ENCODE measurements around the gene ADCYAP1.

The ADCYAP1 gene

GRCh38 chr18:919078-919477 lies 14.4 kb downstream of the ADCYAP1 start (continued):
- TF ChIP-seq PRDM2 (tag by site-specific recombination; IDR thresholded peaks at IDR 0.05; ENCODE audit: borderline replicate concordance) (no peak), ZBTB21 (tag by site-specific recombination; IDR thresholded peaks at IDR 0.05) (no peak)

GRCh38 chr18:923144-923866 lies 18.6 kb downstream of the ADCYAP1 start:
- Histone ChIP-seq H3K4me1 (ENCODE audit: control insufficient read depth, insufficient read depth, low read length) (no peaks in the 10 kb centered on the region), H3K27ac (ENCODE audit: extremely low read depth, low read depth, low read length) (no peak overlapping the region), H3K36me3 (ENCODE audit: control insufficient read depth in 2 of 2, insufficient read depth in 1 of 2, low read length in 2 of 2) (no peaks in the 10 kb centered on the region; a peak in 1 of 3 replicates), H3K4me3 (ENCODE audit: low read depth, low read length) (no peak overlapping the region), H3K9me3 (ENCODE audit: control insufficient read depth, insufficient read depth, low read depth, low read length) (no peaks in the 10 kb centered on the region)
- CTCF ChIA-PET = no interaction called here
- no peak for TF ChIP-seq ZNF350 (tag by site-specific recombination; IDR thresholded peaks at IDR 0.05)
- no peak for TF ChIP-seq ZNF157 (tag by site-specific recombination; IDR thresholded peaks at IDR 0.05)
- TF ChIP-seq ZNF138 (tag by site-specific recombination; IDR thresholded peaks at IDR 0.05; ENCODE audit: borderline replicate concordance) = no peak
- TF ChIP-seq ZNF76 (tag by site-specific recombination; IDR thresholded peaks at IDR 0.05; ENCODE audit: borderline replicate concordance, low read depth) = no peak
- no peak for TF ChIP-seq ZBTB1 (tag by site-specific recombination; IDR thresholded peaks at IDR 0.05)
- TF ChIP-seq ZSCAN4 (tag by site-specific recombination; IDR thresholded peaks at IDR 0.05) = no peak
- TF ChIP-seq SP7 (tag by site-specific recombination; IDR thresholded peaks at IDR 0.05) = no peak
- no peak for TF ChIP-seq ZNF623 (tag by site-specific recombination; IDR thresholded peaks at IDR 0.05)
- TF ChIP-seq RBAK (tag by site-specific recombination; IDR thresholded peaks at IDR 0.05) = no peak
- no peak for TF ChIP-seq ZNF555 (tag by site-specific recombination; conservative IDR thresholded peaks at IDR 0.05)
- TF ChIP-seq ZNF596 (tag by site-specific recombination; IDR thresholded peaks at IDR 0.05) = no peak
- TF ChIP-seq ZNF621 (tag by site-specific recombination; IDR thresholded peaks at IDR 0.05) = no peak
- TF ChIP-seq ZNF792 (tag by site-specific recombination; IDR thresholded peaks at IDR 0.05) = no peak
- TF ChIP-seq PRDM4 (tag by site-specific recombination; IDR thresholded peaks at IDR 0.05) = no peak
- TF ChIP-seq ZNF354C (tag by site-specific recombination; IDR thresholded peaks at IDR 0.05; ENCODE audit: borderline replicate concordance, low read depth) = no peak
- POLR2A ChIA-PET = no interaction called here
